Transverse colon (tissue), 4 donors: Measurements from ENCODE around the gene ZFAND3.
"Not testable (repeated sequence)": the region's sequence is repeated elsewhere in the genome, so short reads cannot be mapped to it uniquely, and the experiment has no call there.

Experiments used
- EP300 ChIP-seq: sonication (generic); formaldehyde crosslinking; IDR thresholded peaks from one replicate; pipeline ENCODE4 v1.6.1; 2017; ENCODE audit warnings: antibody characterized with exemption, low read depth
- POLR2A ChIP-seq: fragments of 450-650 bp; IDR thresholded peaks from one replicate; pipeline ENCODE4 v1.6.1; 2016; ENCODE audit warnings: antibody characterized with exemption, mild to moderate bottlenecking, moderate library complexity
- POLR2AphosphoS5 ChIP-seq, 3 donors: sonication (generic); formaldehyde crosslinking; IDR thresholded peaks; one replicate each; pipeline ENCODE4 v1.6.1; 2016; ENCODE audit warnings: antibody characterized with exemption in 3 of 3
- TF ChIP-seq, protein P1 (sequence below), 5 experiments: fragments of 200-600 bp in 3 of 5; fragments of 450-650 bp in 2 of 5; sonication (generic) in 3 of 5; IDR thresholded peaks; 1 replicate in 2 of 5; 2 replicates in 3 of 5; pipeline ENCODE4 v1.5.1; 2016 to 2017; ENCODE audit warnings: antibody characterized with exemption in 5 of 5, inconsistent platforms in 3 of 5, mild to moderate bottlenecking in 2 of 5, moderate library complexity in 1 of 5

DNA sequence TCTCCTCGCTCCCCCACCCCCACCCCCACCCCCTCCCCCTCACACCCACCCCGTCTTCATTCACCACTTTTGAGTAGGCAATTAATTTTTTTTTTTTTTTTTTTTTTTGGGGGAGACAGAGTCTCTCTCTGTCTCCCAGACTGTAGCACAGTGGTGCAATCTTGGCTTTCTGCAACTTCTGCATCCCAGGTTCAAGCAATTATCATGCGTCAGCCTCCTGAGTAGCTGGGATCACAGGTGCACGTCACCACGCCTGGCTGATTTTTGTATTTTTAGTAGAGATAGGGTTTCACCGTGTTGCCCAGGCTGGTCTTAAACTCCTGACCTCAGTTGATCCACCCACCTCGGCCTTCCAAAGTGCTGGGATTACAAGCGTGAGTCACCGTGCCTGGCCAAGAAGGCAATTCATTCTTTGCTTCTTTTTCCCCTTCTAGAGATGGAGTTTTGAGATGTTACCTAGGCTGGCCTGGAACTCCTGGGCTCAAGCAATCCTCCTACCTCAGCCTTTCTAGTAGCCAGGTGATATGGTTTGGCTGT lies 230.4 kb downstream of the ZFAND3 start:
- TF ChIP-seq, protein P1, sequence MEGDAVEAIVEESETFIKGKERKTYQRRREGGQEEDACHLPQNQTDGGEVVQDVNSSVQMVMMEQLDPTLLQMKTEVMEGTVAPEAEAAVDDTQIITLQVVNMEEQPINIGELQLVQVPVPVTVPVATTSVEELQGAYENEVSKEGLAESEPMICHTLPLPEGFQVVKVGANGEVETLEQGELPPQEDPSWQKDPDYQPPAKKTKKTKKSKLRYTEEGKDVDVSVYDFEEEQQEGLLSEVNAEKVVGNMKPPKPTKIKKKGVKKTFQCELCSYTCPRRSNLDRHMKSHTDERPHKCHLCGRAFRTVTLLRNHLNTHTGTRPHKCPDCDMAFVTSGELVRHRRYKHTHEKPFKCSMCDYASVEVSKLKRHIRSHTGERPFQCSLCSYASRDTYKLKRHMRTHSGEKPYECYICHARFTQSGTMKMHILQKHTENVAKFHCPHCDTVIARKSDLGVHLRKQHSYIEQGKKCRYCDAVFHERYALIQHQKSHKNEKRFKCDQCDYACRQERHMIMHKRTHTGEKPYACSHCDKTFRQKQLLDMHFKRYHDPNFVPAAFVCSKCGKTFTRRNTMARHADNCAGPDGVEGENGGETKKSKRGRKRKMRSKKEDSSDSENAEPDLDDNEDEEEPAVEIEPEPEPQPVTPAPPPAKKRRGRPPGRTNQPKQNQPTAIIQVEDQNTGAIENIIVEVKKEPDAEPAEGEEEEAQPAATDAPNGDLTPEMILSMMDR (IDR thresholded peaks at IDR 0.05) = not testable (repeated sequence)
- not testable (repeated sequence) for TF ChIP-seq EP300; POLR2AphosphoS5 (IDR thresholded peaks at IDR 0.05); POLR2A
